Activated effector memory CD4-positive, alpha-beta T cell treated with anti-CD3 and anti-CD28 coated beads, Interleukin-2, amount 50 U/mL, for 16 hours (primary cell): ENCODE measurements around the gene TAGLN2.

Experiments used
- DNase-seq: peaks from one replicate; pipeline ENCODE4 v3.0.0-alpha.2; 2020

Gene TAGLN2

GRCh38 chr1:159896546-159896930 is 28.8 kb downstream of the TAGLN2 start:
- no peak for DNase-seq

GRCh38 chr1:159895836-159896545 is 29.3 kb downstream of the TAGLN2 start:
- no peak for DNase-seq

- DNase-seq, result no peak
These were observed 30.0 kb downstream of the TAGLN2 start for GRCh38 chr1:159895286-159895685.

GRCh38 chr1:159892944-159893343 is 32.4 kb downstream of the TAGLN2 start:
- no peak for DNase-seq

- DNase-seq, result peak; percentile 90
These were observed 33.8 kb downstream of the TAGLN2 start for GRCh38 chr1:159891275-159892157.

GRCh38 chr1:159890390-159890789 is 34.9 kb downstream of the TAGLN2 start:
- no peak for DNase-seq

- no peak for DNase-seq
These were observed 35.5 kb downstream of the TAGLN2 start for GRCh38 chr1:159889821-159890252.

- no peak for DNase-seq
These were observed 36.1 kb downstream of the TAGLN2 start for GRCh38 chr1:159889202-159889601.

GRCh38 chr1:159884296-159884695 is 41.0 kb downstream of the TAGLN2 start:
- no peak for DNase-seq

GRCh38 chr1:159883134-159883533 is 42.2 kb downstream of the TAGLN2 start:
- DNase-seq, result no peak

GRCh38 chr1:159882527-159882862 is 42.8 kb downstream of the TAGLN2 start:
- DNase-seq, result no peak

- DNase-seq, result peak; percentile 80
These were observed 43.4 kb downstream of the TAGLN2 start for GRCh38 chr1:159881622-159882526.

- DNase-seq, result no peak
These were observed 44.9 kb downstream of the TAGLN2 start for GRCh38 chr1:159880430-159880829.

GRCh38 chr1:159879977-159880376 is 45.3 kb downstream of the TAGLN2 start:
- no peak for DNase-seq

GRCh38 chr1:159879136-159879535 is 46.2 kb downstream of the TAGLN2 start:
- DNase-seq, result no peak

- DNase-seq, result no peak
These were observed 47.4 kb downstream of the TAGLN2 start for GRCh38 chr1:159877695-159878444.

- DNase-seq, result no peak
These were observed 51.7 kb downstream of the TAGLN2 start for GRCh38 chr1:159873530-159874143.

- no peak for DNase-seq
These were observed 52.4 kb downstream of the TAGLN2 start for GRCh38 chr1:159872891-159873290.

- no peak for DNase-seq
These were observed 54.6 kb downstream of the TAGLN2 start for GRCh38 chr1:159870704-159871103.

- DNase-seq, result no peak
These were observed 55.7 kb downstream of the TAGLN2 start for GRCh38 chr1:159869607-159870006.

GRCh38 chr1:159869173-159869572 is 56.1 kb downstream of the TAGLN2 start:
- no peak for DNase-seq

GRCh38 chr1:159868766-159869165 is 56.5 kb downstream of the TAGLN2 start:
- DNase-seq, result no peak
